Bone marrow (tissue), 2 donors: ENCODE data around the gene GRIN3A.
"Not testable (repeated sequence)": the region's sequence is repeated elsewhere in the genome, so short reads cannot be mapped to it uniquely, and the experiment has no call there.

Experiments
- DNase-seq, 2 donors: peaks; one replicate each; lab custom pipeline; 2025; lab: John Stamatoyannopoulos, UW

Gene GRIN3A

GRCh38 chr9:101738566-101739183 lies at the start of gene GRIN3A:
TSS of gene GRIN3A (minus strand) at chr9:101738647. CDS start at chr9:101737979, 668 bp downstream.
- DNase-seq = no peak

- DNase-seq = no peak
Measured at GRCh38 chr9:101787891-101788290, 49.4 kb upstream of the GRIN3A start.

- no peak for DNase-seq
Measured at GRCh38 chr9:101778332-101778731, 39.9 kb upstream of the GRIN3A start.

GRCh38 chr9:101764472-101764871 lies 26.0 kb upstream of the GRIN3A start:
- DNase-seq = no peak

GRCh38 chr9:101758304-101758930 lies 20.0 kb upstream of the GRIN3A start:
- DNase-seq = no peak

GRCh38 chr9:101753716-101754115 lies 15.3 kb upstream of the GRIN3A start:
- DNase-seq = no peak

- no peak for DNase-seq
Measured at GRCh38 chr9:101751895-101752294, 13.4 kb upstream of the GRIN3A start.

GRCh38 chr9:101739311-101739710 lies 864 bp upstream of the GRIN3A start:
- no peak for DNase-seq

GRCh38 chr9:101737705-101738565 lies 512 bp downstream of the GRIN3A start:
- no peak for DNase-seq

GRCh38 chr9:101737165-101737704 lies 1.2 kb downstream of the GRIN3A start:
- DNase-seq = no peak

GRCh38 chr9:101736717-101737116 lies 1.7 kb downstream of the GRIN3A start:
- DNase-seq = no peak

- DNase-seq = no peak
Measured at GRCh38 chr9:101731429-101731828, 7.0 kb downstream of the GRIN3A start.

GRCh38 chr9:101727612-101728524 lies 10.6 kb downstream of the GRIN3A start:
- no peak for DNase-seq

GRCh38 chr9:101724271-101724670 lies 14.2 kb downstream of the GRIN3A start:
- not testable (repeated sequence) for DNase-seq

GRCh38 chr9:101718192-101718591 lies 20.3 kb downstream of the GRIN3A start:
- DNase-seq = no peak

- DNase-seq = no peak
Measured at GRCh38 chr9:101716629-101717028, 21.8 kb downstream of the GRIN3A start.

GRCh38 chr9:101711330-101711941 lies 27.0 kb downstream of the GRIN3A start:
- no peak for DNase-seq

GRCh38 chr9:101708855-101709254 lies 29.6 kb downstream of the GRIN3A start:
- no peak for DNase-seq

GRCh38 chr9:101707721-101708120 lies 30.7 kb downstream of the GRIN3A start:
- DNase-seq = no peak

GRCh38 chr9:101706997-101707396 lies 31.4 kb downstream of the GRIN3A start:
- no peak for DNase-seq

GRCh38 chr9:101706261-101706798 lies 32.1 kb downstream of the GRIN3A start:
- no peak for DNase-seq
